K562 (cell line): Measurements from ENCODE around the gene CD55. TPM values are rescaled to one million over a fixed set of nuclear protein-coding genes. Genes with fewer than 3 reads are reported as not detected.

Source experiments
- ATF1 ChIP-seq, 2 experiments: fragments of 450-650 bp in 1 of 2; IDR thresholded peaks; 2 replicates each; pipeline ENCODE4 v1.6.1; 2016; ENCODE audit warnings: missing compliant biosample characterization in 1 of 2, missing genetic modification characterization in 1 of 2
- BCL6 ChIP-seq: fragments of 250-450 bp; sonication (Bioruptor Pico); IDR thresholded peaks from 2 replicates; pipeline ENCODE4 v1.4.0; 2020
- ESRRA ChIP-seq: fragments of 450-650 bp; IDR thresholded peaks from 2 replicates; pipeline ENCODE4 v1.6.1; 2014; ENCODE audit warnings: low read depth, mild to moderate bottlenecking, moderate library complexity, borderline replicate concordance
- FOXA1 ChIP-seq: fragments of 450-650 bp; IDR thresholded peaks from 2 replicates; pipeline ENCODE4 v1.6.1; 2016; ENCODE audit warnings: mild to moderate bottlenecking, borderline replicate concordance
- GATA2 ChIP-seq: sonication (generic); formaldehyde crosslinking; IDR thresholded peaks from 2 replicates; pipeline ENCODE4 v1.4.0; 2020; ENCODE audit warnings: mild to moderate bottlenecking, missing genetic modification reagents
- GATAD2A ChIP-seq: fragments of 450-650 bp; IDR thresholded peaks from 2 replicates; pipeline ENCODE4 v1.6.1; 2017
- IRF2 ChIP-seq: sonication (generic); formaldehyde crosslinking; IDR thresholded peaks from 2 replicates; pipeline ENCODE4 v1.8.1; 2022; ENCODE audit warnings: mild to moderate bottlenecking, missing genetic modification reagents
- MAZ ChIP-seq, 2 experiments: fragments of 450-650 bp in 1 of 2; sonication (generic) in 1 of 2; formaldehyde crosslinking; IDR thresholded peaks in 1 of 2; conservative IDR thresholded peaks in 1 of 2; 2 replicates each; pipeline versions ENCODE4 v1.4.0 to v1.5.0; 2020; ENCODE audit warnings: mild to moderate bottlenecking in 1 of 2, missing genetic modification reagents in 1 of 2
- MLLT1 ChIP-seq, 2 experiments: fragments of 450-650 bp; IDR thresholded peaks; 2 replicates each; pipeline ENCODE4 v1.6.1; 2016
- SAFB2 ChIP-seq: fragments of 200-400 bp; formaldehyde crosslinking; IDR thresholded peaks from 2 replicates; pipeline ENCODE4 v1.6.1; 2018; ENCODE audit warnings: borderline replicate concordance, low read length, low read depth, moderate library complexity; ENCODE audit not compliant: severe bottlenecking
- SAP30 ChIP-seq: fragments of 200-600 bp; sonication (generic); IDR thresholded peaks from 2 replicates; pipeline ENCODE4 v1.6.1; 2012; ENCODE audit warnings: borderline replicate concordance, low read depth, mild to moderate bottlenecking, moderate library complexity, low read length, control low read depth, inconsistent platforms; ENCODE audit not compliant: insufficient read depth, poor library complexity, severe bottlenecking
- TRIM24 ChIP-seq, 2 experiments: fragments of 450-650 bp; IDR thresholded peaks; 2 replicates each; pipeline ENCODE4 v1.6.1; 2016
- XRCC3 ChIP-seq: fragments of 450-650 bp; IDR thresholded peaks from 2 replicates; pipeline ENCODE4 v1.6.1; 2017; ENCODE audit warnings: mild to moderate bottlenecking, moderate library complexity
- ZNF134 ChIP-seq: fragments of 250-450 bp; sonication (Bioruptor Pico); conservative IDR thresholded peaks from 2 replicates; pipeline ENCODE4 v1.4.0; 2020
- ZNF592 ChIP-seq: fragments of 450-650 bp; IDR thresholded peaks from 2 replicates; pipeline ENCODE4 v1.6.1; 2017; ENCODE audit warnings: antibody characterized with exemption, mild to moderate bottlenecking
- ZNF785 ChIP-seq: fragments of 250-450 bp; sonication (Bioruptor Pico); IDR thresholded peaks from 2 replicates; pipeline ENCODE4 v1.4.0; 2020; ENCODE audit warnings: mild to moderate bottlenecking
- polyA plus RNA-seq, 8 experiments: library from polyadenylated mRNA; depleted of rRNA in 4 of 8; stranded (reverse) in 5 of 8; unstranded in 3 of 8; fragments of >200 nt; fragmentation: Nextera tagmentation in 2 of 8; fragmentation: Illumina TruSeq in 1 of 8; extraction: Ambion mirVana in 2 of 8; extraction: Trizol in 1 of 8; gene quantifications; 2 replicates each; pipeline versions ENCODE4 v1.2.1 to v1.2.3, GENCODE V29; 2011 to 2014; ENCODE audit warnings: inconsistent platforms in 1 of 8, missing spikeins in 1 of 8
- total RNA-seq, 7 experiments: library from RNA; depleted of rRNA in 6 of 7; stranded (reverse); fragments of >200 nt in 6 of 7; fragmentation: Illumina TruSeq in 2 of 7; extraction: Trizol in 2 of 7; gene quantifications; 2 replicates each; pipeline versions ENCODE4 v1.2.1 to v1.2.3, GENCODE V29; 2011 to 2021; ENCODE audit warnings: low replicate concordance in 1 of 7
- TF ChIP-seq, protein P1 (sequence below), 2 experiments: fragments of 150-350 bp in 1 of 2; IDR thresholded peaks; 2 replicates each; pipeline ENCODE4 v1.6.1; 2012 to 2016; ENCODE audit warnings: low read depth in 2 of 2, low read length in 2 of 2, mild to moderate bottlenecking in 1 of 2, moderate library complexity in 1 of 2
- TF ChIP-seq, protein P2 (sequence below): fragments of 250-450 bp; sonication (Bioruptor Pico); IDR thresholded peaks from 2 replicates; pipeline ENCODE4 v1.4.0; 2020

Gene CD55
- total and polyA plus RNA-seq, 9 of the 15 experiments (the other 6 are each of a cell fraction or from before 2014, with no cell fraction given), result 17.7 to 150 (median 97.0) TPM

- TF ChIP-seq SAP30, result no peak
- TF ChIP-seq SAFB2, result no peak
- no peak for TF ChIP-seq ATF1 (CRISPR knock-in tag; IDR thresholded peaks at IDR 0.05)
- TF ChIP-seq ATF1 (tag; IDR thresholded peaks at IDR 0.05), result no peak
- TF ChIP-seq GATA2, result no peak
- TF ChIP-seq FOXA1, result no peak
- TF ChIP-seq MLLT1 (IDR thresholded peaks at IDR 0.05), result 0 out of 4 replicates have a peak, but pooled peaks of 1 of the 2 experiments have one; percentile 25
- TF ChIP-seq XRCC3, result no peak
- TF ChIP-seq ZNF134, result no peak
- no peak for TF ChIP-seq IRF2 (CRISPR knock-in tag)
- no peak for TF ChIP-seq GATAD2A
- no peak for TF ChIP-seq BCL6 (CRISPR knock-in tag)
- TF ChIP-seq ESRRA, result no peak
- TF ChIP-seq, protein P1, sequence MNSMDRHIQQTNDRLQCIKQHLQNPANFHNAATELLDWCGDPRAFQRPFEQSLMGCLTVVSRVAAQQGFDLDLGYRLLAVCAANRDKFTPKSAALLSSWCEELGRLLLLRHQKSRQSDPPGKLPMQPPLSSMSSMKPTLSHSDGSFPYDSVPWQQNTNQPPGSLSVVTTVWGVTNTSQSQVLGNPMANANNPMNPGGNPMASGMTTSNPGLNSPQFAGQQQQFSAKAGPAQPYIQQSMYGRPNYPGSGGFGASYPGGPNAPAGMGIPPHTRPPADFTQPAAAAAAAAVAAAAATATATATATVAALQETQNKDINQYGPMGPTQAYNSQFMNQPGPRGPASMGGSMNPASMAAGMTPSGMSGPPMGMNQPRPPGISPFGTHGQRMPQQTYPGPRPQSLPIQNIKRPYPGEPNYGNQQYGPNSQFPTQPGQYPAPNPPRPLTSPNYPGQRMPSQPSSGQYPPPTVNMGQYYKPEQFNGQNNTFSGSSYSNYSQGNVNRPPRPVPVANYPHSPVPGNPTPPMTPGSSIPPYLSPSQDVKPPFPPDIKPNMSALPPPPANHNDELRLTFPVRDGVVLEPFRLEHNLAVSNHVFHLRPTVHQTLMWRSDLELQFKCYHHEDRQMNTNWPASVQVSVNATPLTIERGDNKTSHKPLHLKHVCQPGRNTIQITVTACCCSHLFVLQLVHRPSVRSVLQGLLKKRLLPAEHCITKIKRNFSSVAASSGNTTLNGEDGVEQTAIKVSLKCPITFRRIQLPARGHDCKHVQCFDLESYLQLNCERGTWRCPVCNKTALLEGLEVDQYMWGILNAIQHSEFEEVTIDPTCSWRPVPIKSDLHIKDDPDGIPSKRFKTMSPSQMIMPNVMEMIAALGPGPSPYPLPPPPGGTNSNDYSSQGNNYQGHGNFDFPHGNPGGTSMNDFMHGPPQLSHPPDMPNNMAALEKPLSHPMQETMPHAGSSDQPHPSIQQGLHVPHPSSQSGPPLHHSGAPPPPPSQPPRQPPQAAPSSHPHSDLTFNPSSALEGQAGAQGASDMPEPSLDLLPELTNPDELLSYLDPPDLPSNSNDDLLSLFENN (IDR thresholded peaks at IDR 0.05; ENCODE audit: low read depth in 2 of 2, low read length in 2 of 2), result no peak
- peak in 1 of 2 experiments; percentile 41; a peak in 1 of 4 replicates for TF ChIP-seq TRIM24 (IDR thresholded peaks at IDR 0.05)
- TF ChIP-seq, protein P2, sequence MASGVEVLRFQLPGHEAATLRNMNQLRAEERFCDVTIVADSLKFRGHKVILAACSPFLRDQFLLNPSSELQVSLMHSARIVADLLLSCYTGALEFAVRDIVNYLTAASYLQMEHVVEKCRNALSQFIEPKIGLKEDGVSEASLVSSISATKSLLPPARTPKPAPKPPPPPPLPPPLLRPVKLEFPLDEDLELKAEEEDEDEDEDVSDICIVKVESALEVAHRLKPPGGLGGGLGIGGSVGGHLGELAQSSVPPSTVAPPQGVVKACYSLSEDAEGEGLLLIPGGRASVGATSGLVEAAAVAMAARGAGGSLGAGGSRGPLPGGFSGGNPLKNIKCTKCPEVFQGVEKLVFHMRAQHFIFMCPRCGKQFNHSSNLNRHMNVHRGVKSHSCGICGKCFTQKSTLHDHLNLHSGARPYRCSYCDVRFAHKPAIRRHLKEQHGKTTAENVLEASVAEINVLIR (CRISPR knock-in tag), result no peak
- no peak for TF ChIP-seq MAZ (CRISPR knock-in tag; conservative IDR thresholded peaks at IDR 0.05 in 1 of 2, IDR thresholded peaks at IDR 0.05 in 1 of 2)
- no peak for TF ChIP-seq ZNF785 (CRISPR knock-in tag)
- TF ChIP-seq ZNF592, result no peak
These were observed 6.0 kb upstream of the CD55 start (continued) for GRCh38 chr1:207315435-207315834.
